ENCODE measurements around the gene GAPT. TPM values are rescaled to one million over a fixed set of nuclear protein-coding genes. Genes with fewer than 3 reads are reported as not detected.

Gene GAPT
- total RNA-seq, 1 donor from 2014 or later, result not detected

DNA sequence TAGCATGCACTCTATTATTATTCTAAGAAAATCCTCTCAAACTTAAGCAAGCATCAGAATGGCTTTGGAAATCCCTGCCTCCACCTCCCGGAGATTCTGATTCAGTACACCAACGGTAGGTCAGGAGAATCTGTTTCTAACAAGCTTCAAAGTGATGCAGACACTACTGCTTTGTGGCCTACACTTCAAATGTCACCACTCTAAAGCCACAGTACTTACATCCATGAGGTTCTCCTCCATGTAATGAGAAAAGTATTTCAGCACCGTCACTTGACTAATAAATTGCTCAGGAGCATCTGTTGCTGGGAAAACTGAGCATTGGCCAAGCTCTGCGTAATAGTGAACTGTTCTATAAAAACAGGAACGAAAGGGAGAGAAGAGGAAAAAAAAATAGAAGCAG lies 36.2 kb upstream of the GAPT start:
- TF ChIP-seq, protein P1, sequence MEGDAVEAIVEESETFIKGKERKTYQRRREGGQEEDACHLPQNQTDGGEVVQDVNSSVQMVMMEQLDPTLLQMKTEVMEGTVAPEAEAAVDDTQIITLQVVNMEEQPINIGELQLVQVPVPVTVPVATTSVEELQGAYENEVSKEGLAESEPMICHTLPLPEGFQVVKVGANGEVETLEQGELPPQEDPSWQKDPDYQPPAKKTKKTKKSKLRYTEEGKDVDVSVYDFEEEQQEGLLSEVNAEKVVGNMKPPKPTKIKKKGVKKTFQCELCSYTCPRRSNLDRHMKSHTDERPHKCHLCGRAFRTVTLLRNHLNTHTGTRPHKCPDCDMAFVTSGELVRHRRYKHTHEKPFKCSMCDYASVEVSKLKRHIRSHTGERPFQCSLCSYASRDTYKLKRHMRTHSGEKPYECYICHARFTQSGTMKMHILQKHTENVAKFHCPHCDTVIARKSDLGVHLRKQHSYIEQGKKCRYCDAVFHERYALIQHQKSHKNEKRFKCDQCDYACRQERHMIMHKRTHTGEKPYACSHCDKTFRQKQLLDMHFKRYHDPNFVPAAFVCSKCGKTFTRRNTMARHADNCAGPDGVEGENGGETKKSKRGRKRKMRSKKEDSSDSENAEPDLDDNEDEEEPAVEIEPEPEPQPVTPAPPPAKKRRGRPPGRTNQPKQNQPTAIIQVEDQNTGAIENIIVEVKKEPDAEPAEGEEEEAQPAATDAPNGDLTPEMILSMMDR (conservative IDR thresholded peaks at IDR 0.05), result no peak
- H3K27ac Mint-ChIP-seq (ENCODE audit: unreplicated experiment), result no peak overlapping the region
- DNase-seq (ENCODE audit: low read depth, low spot score), result no peak
- H3K9me3 Mint-ChIP-seq, result no peaks in the 10 kb centered on the region
- peaks cover 24% of the 10 kb centered on the region for H3K36me3 Mint-ChIP-seq (ENCODE audit: low read depth)
- no peak overlapping the region for H3K4me3 Mint-ChIP-seq
- H3K4me1 Mint-ChIP-seq, result peaks cover 14% of the 10 kb centered on the region
- H3K27me3 Mint-ChIP-seq (ENCODE audit: low read depth), result peaks cover 6% of the 10 kb centered on the region

DNA sequence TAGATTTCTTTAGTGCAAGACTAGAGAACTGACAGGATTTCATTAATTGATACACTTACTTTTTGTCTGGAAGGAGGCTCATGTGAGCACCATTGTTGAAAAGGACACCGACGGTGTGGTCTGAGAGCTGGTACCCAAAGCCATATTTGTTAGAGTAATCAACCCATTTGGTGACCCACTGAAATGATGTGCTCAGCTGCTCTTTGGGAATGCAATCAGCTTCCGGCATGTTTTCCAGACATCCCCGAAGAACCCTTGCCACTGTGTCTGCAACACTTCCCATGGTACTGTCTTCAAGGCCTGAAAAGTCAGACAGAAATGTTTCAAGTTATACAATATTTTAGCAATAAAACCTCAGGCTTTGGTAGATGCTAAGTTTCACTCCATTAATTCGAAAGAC lies 35.8 kb upstream of the GAPT start:
- Mint-ChIP-seq H3K4me3 (no peak overlapping the region), H3K4me1 (peaks cover 14% of the 10 kb centered on the region), H3K27ac (ENCODE audit: unreplicated experiment) (no peak overlapping the region), H3K9me3 (no peaks in the 10 kb centered on the region), H3K27me3 (ENCODE audit: low read depth) (peaks cover 6% of the 10 kb centered on the region), H3K36me3 (ENCODE audit: low read depth) (peaks cover 24% of the 10 kb centered on the region)
- no peak for DNase-seq (ENCODE audit: low read depth, low spot score)
- TF ChIP-seq, protein P1 (conservative IDR thresholded peaks at IDR 0.05), result no peak

DNA sequence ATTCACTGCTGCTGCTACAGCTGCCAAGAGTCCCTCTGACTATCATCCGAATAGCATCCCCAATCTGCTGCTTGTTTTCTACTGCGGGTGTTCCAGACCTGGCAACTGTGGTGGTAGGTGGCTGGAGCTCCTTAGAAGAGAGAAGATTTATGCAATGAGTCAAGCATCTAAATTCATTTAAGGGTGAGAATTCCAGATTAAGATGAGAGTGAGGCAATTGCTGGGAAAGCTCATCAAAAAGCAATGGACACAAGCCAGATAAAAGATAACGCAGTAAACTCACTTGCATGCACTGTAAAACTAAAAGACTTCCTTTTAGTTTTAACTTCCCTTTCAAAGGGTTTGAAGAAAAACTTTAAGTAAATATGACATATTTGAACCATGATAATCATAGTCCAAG lies 35.2 kb upstream of the GAPT start:
- TF ChIP-seq, protein P1 (conservative IDR thresholded peaks at IDR 0.05), result no peak
- H3K36me3 Mint-ChIP-seq (ENCODE audit: low read depth), result peaks cover 21% of the 10 kb centered on the region
- H3K4me3 Mint-ChIP-seq, result peak overlapping the region; percentile 20

DNA sequence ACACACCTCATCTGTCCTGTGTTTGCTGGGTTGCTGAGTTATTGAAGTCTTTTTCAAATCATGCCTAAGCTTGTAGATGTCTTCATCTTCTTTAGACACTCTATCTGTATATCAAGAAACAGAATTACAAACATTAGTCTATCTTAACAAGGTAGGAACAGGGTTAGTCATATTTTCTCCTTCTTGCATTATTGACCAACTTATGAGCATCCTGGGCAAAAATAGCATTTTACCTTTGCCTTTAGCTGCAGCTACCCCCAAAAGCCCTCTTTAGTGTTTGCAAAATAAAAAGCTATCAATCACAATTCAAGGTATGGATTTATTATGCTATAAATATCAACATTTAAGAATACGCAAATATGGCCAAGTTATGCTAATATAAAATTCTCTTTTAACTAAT lies 34.7 kb upstream of the GAPT start:
- TF ChIP-seq, protein P1 (conservative IDR thresholded peaks at IDR 0.05), result no peak
- Mint-ChIP-seq H3K27me3 (ENCODE audit: low read depth) (peaks cover 6% of the 10 kb centered on the region), H3K27ac (ENCODE audit: unreplicated experiment) (no peak overlapping the region), H3K36me3 (ENCODE audit: low read depth) (peaks cover 21% of the 10 kb centered on the region), H3K4me1 (peaks cover 21% of the 10 kb centered on the region), H3K9me3 (no peaks in the 10 kb centered on the region), H3K4me3 (no peak overlapping the region)
- no peak for DNase-seq (ENCODE audit: low read depth, low spot score)

More for the DNA sequence above, 35.2 kb upstream of the GAPT start:
- Mint-ChIP-seq H3K9me3 (no peaks in the 10 kb centered on the region), H3K27me3 (ENCODE audit: low read depth) (peaks cover 6% of the 10 kb centered on the region), H3K4me1 (peaks cover 17% of the 10 kb centered on the region), H3K27ac (ENCODE audit: unreplicated experiment) (no peak overlapping the region)
- no peak for DNase-seq (ENCODE audit: low read depth, low spot score)

DNA sequence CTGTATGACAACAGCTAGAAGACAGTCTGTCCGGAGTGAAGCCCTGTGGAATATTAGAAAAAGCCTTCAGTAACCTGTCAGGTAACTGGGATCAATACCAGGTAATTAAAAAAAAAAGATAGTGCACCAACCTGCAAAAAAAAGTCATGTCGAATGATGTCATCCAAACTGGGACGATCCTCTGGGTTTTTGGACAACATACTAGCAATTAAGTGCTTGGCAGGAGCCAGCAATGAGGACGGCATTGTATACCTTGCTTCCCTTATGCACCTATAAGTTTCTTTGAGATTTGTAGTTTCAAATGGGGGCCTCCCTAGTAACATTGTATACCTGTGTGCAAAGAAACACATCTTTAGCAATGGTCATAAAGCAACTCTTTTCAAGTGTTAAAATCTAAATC lies 34.2 kb upstream of the GAPT start:
- Mint-ChIP-seq H3K9me3 (no peaks in the 10 kb centered on the region), H3K4me3 (peak overlapping the region; percentile 29), H3K36me3 (ENCODE audit: low read depth) (peaks cover 16% of the 10 kb centered on the region), H3K27me3 (ENCODE audit: low read depth) (peaks cover 6% of the 10 kb centered on the region), H3K4me1 (peaks cover 25% of the 10 kb centered on the region), H3K27ac (ENCODE audit: unreplicated experiment) (no peak overlapping the region)
- no peak for DNase-seq (ENCODE audit: low read depth, low spot score)
- TF ChIP-seq, protein P1 (conservative IDR thresholded peaks at IDR 0.05), result no peak

All from neural crest cell (in vitro differentiated cells).